IMR-90 (cell line): ENCODE data around the gene AZU1.

ENCODE experiments used
- BHLHE40 ChIP-seq: fragments of 150-350 bp; IDR thresholded peaks from 2 replicates; pipeline ENCODE4 v1.6.1; 2016; ENCODE audit warnings: mild to moderate bottlenecking, low read depth, low read length
- CEBPB ChIP-seq: IDR thresholded peaks from 2 replicates; pipeline ENCODE4 v1.6.1; 2012; ENCODE audit warnings: low read depth, low read length, improper control_type of control experiment
- MAFK ChIP-seq: IDR thresholded peaks from 2 replicates; pipeline ENCODE4 v1.6.1; 2012; ENCODE audit warnings: low read depth, low read length, improper control_type of control experiment
- MXI1 ChIP-seq: IDR thresholded peaks from 2 replicates; pipeline ENCODE4 v1.6.1; 2012; ENCODE audit warnings: low read depth, mild to moderate bottlenecking, low read length, moderate library complexity, borderline replicate concordance
- NFE2L2 ChIP-seq: fragments of 150-350 bp; IDR thresholded peaks from 2 replicates; pipeline ENCODE4 v1.6.1; 2016; ENCODE audit warnings: low read depth, mild to moderate bottlenecking, low read length
- POLR2A ChIP-seq: IDR thresholded peaks from 2 replicates; pipeline ENCODE4 v1.6.1; 2012; ENCODE audit warnings: mild to moderate bottlenecking, low read depth, low read length
- RCOR1 ChIP-seq: IDR thresholded peaks from 2 replicates; pipeline ENCODE4 v1.6.1; 2012; ENCODE audit warnings: mild to moderate bottlenecking, low read length, improper control_type of control experiment; ENCODE audit not compliant: insufficient replicate concordance
- RFX5 ChIP-seq: IDR thresholded peaks from 2 replicates; pipeline ENCODE4 v1.8.0; 2012; ENCODE audit warnings: low read depth, mild to moderate bottlenecking, low read length, moderate library complexity
- TF ChIP-seq, protein P1 (sequence below): conservative IDR thresholded peaks from 2 replicates; pipeline ENCODE4 v1.5.1; 2012; ENCODE audit warnings: mild to moderate bottlenecking, low read depth, low read length, improper control_type of control experiment

DNA sequence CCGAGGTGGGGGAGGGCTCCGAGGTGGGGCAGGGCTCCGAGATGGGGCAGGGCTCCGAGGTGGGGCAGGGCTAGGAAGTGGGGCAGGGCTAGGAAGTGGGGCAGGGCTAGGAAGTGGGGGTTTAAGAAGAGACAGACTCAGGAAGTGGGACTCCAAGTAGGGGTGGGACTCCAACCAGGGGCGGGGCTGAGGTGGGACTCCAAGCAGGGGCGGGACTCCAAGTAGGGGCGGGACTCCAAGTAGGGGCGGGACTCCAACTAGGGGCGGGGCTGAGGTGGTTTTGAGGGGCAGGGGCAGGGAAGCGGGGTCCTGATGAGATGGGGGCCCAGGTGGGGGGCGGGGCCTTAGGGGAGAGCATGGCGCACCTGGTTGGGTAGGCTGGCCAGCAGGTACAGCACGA is 45.4 kb downstream of the AZU1 start:
- TF ChIP-seq, protein P1, sequence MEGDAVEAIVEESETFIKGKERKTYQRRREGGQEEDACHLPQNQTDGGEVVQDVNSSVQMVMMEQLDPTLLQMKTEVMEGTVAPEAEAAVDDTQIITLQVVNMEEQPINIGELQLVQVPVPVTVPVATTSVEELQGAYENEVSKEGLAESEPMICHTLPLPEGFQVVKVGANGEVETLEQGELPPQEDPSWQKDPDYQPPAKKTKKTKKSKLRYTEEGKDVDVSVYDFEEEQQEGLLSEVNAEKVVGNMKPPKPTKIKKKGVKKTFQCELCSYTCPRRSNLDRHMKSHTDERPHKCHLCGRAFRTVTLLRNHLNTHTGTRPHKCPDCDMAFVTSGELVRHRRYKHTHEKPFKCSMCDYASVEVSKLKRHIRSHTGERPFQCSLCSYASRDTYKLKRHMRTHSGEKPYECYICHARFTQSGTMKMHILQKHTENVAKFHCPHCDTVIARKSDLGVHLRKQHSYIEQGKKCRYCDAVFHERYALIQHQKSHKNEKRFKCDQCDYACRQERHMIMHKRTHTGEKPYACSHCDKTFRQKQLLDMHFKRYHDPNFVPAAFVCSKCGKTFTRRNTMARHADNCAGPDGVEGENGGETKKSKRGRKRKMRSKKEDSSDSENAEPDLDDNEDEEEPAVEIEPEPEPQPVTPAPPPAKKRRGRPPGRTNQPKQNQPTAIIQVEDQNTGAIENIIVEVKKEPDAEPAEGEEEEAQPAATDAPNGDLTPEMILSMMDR = no peak
- TF ChIP-seq RCOR1 (no peak), NFE2L2 (no peak), MXI1 (no peak), BHLHE40 (no peak), CEBPB (no peak), MAFK (no peak), POLR2A (no peak), RFX5 (no peak)
